Measurements from ENCODE around the gene OPN1MW.
"Not testable (repeated sequence)": the region's sequence is repeated elsewhere in the genome, so short reads cannot be mapped to it uniquely, and the experiment has no call there.

- TF ChIP-seq CTCF (IDR thresholded peaks at IDR 0.05; ENCODE audit: control extremely low read depth in 1 of 3, insufficient read depth in 1 of 3, low read depth in 1 of 3, low read length in 3 of 3); RFX5 (IDR thresholded peaks at IDR 0.05; ENCODE audit: borderline replicate concordance, low read depth, low read length); CBX8 (IDR thresholded peaks at IDR 0.05; ENCODE audit: borderline replicate concordance, low read depth, low read length); NRF1 (IDR thresholded peaks at IDR 0.05; ENCODE audit: low read depth, low read length); CEBPB (IDR thresholded peaks at IDR 0.05; ENCODE audit: low read depth, low read length); YY1 (IDR thresholded peaks at IDR 0.05; ENCODE audit: low read depth, low read length); BACH1 (IDR thresholded peaks at IDR 0.05; ENCODE audit: low read length); ATF2 (IDR thresholded peaks at IDR 0.05; ENCODE audit: low read length); MAX (IDR thresholded peaks at IDR 0.05); ATF3 (IDR thresholded peaks at IDR 0.05; ENCODE audit: insufficient read depth, low read depth, low read length); RBBP5 (IDR thresholded peaks at IDR 0.05; ENCODE audit: borderline replicate concordance, low read depth, low read length); TAF1 (IDR thresholded peaks at IDR 0.05; ENCODE audit: low read depth, low read length); BRCA1 (IDR thresholded peaks at IDR 0.05; ENCODE audit: low read depth, low read length): not testable (repeated sequence)
Measured at GRCh38 chrX:154164902-154165301, 17.5 kb upstream of the OPN1MW start.

Data from H1 (cell line).